Astrocyte (in vitro differentiated cells and primary cell): ENCODE measurements around the gene DNAJC13. TPM values are rescaled to one million over a fixed set of nuclear protein-coding genes. Genes with fewer than 3 reads are reported as not detected.

Experiments used
- DNase-seq: peaks from one replicate; pipeline ENCODE4 v3.0.0-alpha.2; 2010; ENCODE audit warnings: low read depth
- FAIRE-seq: peaks from 2 replicates; lab custom pipeline; 2011; peaks lifted over from hg19 to GRCh38; lab: Jason Lieb, UNC
- H2AFZ ChIP-seq: 2 replicates; pipeline ENCODE4 v1.6.0; 2012; ENCODE audit warnings: low read depth, low read length, inconsistent platforms
- H3K27ac ChIP-seq: 2 replicates; pipeline ENCODE4 v1.5.1; 2011; ENCODE audit warnings: low read depth, low read length, inconsistent platforms
- H3K27me3 ChIP-seq: 2 replicates; pipeline ENCODE4 v1.6.0; 2011; ENCODE audit warnings: low read length, inconsistent platforms; ENCODE audit not compliant: insufficient read depth
- H3K36me3 ChIP-seq: 2 replicates; pipeline ENCODE4 v1.5.1; 2011; ENCODE audit warnings: low read length, inconsistent platforms; ENCODE audit not compliant: insufficient read depth
- H3K4me1 ChIP-seq: 2 replicates; pipeline ENCODE4 v1.5.1; 2011; ENCODE audit warnings: low read length, inconsistent platforms; ENCODE audit not compliant: insufficient read depth
- H3K4me2 ChIP-seq: 2 replicates; pipeline ENCODE4 v1.6.0; 2012; ENCODE audit warnings: low read length, inconsistent platforms
- H3K4me3 ChIP-seq: 2 replicates; pipeline ENCODE4 v1.5.1; 2011; ENCODE audit warnings: low read depth, mild to moderate bottlenecking, low read length, inconsistent platforms; ENCODE audit not compliant: insufficient read depth
- H3K79me2 ChIP-seq: 2 replicates; pipeline ENCODE4 v1.6.0; 2012; ENCODE audit warnings: mild to moderate bottlenecking, low read length, inconsistent platforms; ENCODE audit not compliant: insufficient read depth
- H3K9ac ChIP-seq: 2 replicates; pipeline ENCODE4 v1.6.0; 2012; ENCODE audit warnings: mild to moderate bottlenecking, low read length, inconsistent platforms
- H3K9me3 ChIP-seq: 2 replicates; pipeline ENCODE4 v1.5.1; 2012; ENCODE audit warnings: low read depth, mild to moderate bottlenecking, low read length, inconsistent platforms; ENCODE audit not compliant: insufficient read depth
- H4K20me1 ChIP-seq: 2 replicates; pipeline ENCODE4 v1.6.0; 2012; ENCODE audit warnings: low read length, inconsistent platforms; ENCODE audit not compliant: insufficient read depth
- H3K27ac Mint-ChIP-seq: one replicate; pipeline ENCODE4 v1.8.0; 2021; ENCODE audit warnings: mild to moderate bottlenecking, mixed read lengths; ENCODE audit not compliant: unreplicated experiment
- H3K27me3 Mint-ChIP-seq: one replicate; pipeline ENCODE4 v1.8.0; 2021; ENCODE audit warnings: low read depth, mixed read lengths; ENCODE audit not compliant: unreplicated experiment
- H3K36me3 Mint-ChIP-seq: one replicate; pipeline ENCODE4 v1.8.0; 2021; ENCODE audit warnings: low read depth, mixed read lengths; ENCODE audit not compliant: unreplicated experiment
- H3K4me1 Mint-ChIP-seq: one replicate; pipeline ENCODE4 v1.8.0; 2021; ENCODE audit warnings: low read depth, mixed read lengths; ENCODE audit not compliant: unreplicated experiment
- H3K4me3 Mint-ChIP-seq: one replicate; pipeline ENCODE4 v1.8.0; 2021; ENCODE audit warnings: mild to moderate bottlenecking, moderate library complexity, mixed read lengths; ENCODE audit not compliant: unreplicated experiment
- H3K9me3 Mint-ChIP-seq: one replicate; pipeline ENCODE4 v1.8.0; 2021; ENCODE audit warnings: mild to moderate bottlenecking, mixed read lengths; ENCODE audit not compliant: unreplicated experiment
- EZH2 ChIP-seq: IDR thresholded peaks from 2 replicates; pipeline ENCODE4 v1.6.1; 2012; ENCODE audit warnings: mild to moderate bottlenecking, low read length, inconsistent platforms; ENCODE audit not compliant: insufficient read depth
- total RNA-seq: library from RNA; stranded (reverse); gene quantifications from 2 replicates; pipeline ENCODE4 v1.2.1, GENCODE V29; 2021
- TF ChIP-seq, protein P1 (sequence below): IDR thresholded peaks from 2 replicates; pipeline ENCODE4 v1.5.1; 2011; ENCODE audit warnings: low read depth, mild to moderate bottlenecking, inconsistent platforms, low read length, moderate library complexity; ENCODE audit not compliant: insufficient read depth

Gene DNAJC13
- total RNA-seq, 1 donor from 2014 or later, result 38.5 TPM

- Mint-ChIP-seq H3K27me3 (no peaks in the 10 kb centered on the region), H3K4me1 (peaks cover 8% of the 10 kb centered on the region), H3K36me3 (peaks cover 21% of the 10 kb centered on the region), H3K9me3 (no peaks in the 10 kb centered on the region), H3K27ac (no peak overlapping the region), H3K4me3 (no peak overlapping the region)
- no peak overlapping the region for H3K9ac ChIP-seq
- peaks cover 62% of the 10 kb centered on the region for H3K36me3 ChIP-seq
- H3K27ac ChIP-seq, result no peak overlapping the region
- no peak for TF ChIP-seq EZH2
- TF ChIP-seq, protein P1, sequence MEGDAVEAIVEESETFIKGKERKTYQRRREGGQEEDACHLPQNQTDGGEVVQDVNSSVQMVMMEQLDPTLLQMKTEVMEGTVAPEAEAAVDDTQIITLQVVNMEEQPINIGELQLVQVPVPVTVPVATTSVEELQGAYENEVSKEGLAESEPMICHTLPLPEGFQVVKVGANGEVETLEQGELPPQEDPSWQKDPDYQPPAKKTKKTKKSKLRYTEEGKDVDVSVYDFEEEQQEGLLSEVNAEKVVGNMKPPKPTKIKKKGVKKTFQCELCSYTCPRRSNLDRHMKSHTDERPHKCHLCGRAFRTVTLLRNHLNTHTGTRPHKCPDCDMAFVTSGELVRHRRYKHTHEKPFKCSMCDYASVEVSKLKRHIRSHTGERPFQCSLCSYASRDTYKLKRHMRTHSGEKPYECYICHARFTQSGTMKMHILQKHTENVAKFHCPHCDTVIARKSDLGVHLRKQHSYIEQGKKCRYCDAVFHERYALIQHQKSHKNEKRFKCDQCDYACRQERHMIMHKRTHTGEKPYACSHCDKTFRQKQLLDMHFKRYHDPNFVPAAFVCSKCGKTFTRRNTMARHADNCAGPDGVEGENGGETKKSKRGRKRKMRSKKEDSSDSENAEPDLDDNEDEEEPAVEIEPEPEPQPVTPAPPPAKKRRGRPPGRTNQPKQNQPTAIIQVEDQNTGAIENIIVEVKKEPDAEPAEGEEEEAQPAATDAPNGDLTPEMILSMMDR, result no peak
- no peaks in the 10 kb centered on the region for H3K27me3 ChIP-seq
- no peak overlapping the region for H3K4me3 ChIP-seq
- no peaks in the 10 kb centered on the region for H4K20me1 ChIP-seq
- H3K4me1 ChIP-seq, result no peaks in the 10 kb centered on the region
- FAIRE-seq (no peak), DNase-seq (no peak)
- H3K9me3 ChIP-seq, result no peaks in the 10 kb centered on the region
- no peak overlapping the region for H2AFZ ChIP-seq
- no peak overlapping the region for H3K4me2 ChIP-seq
- no peaks in the 10 kb centered on the region for H3K79me2 ChIP-seq
These were observed 87.2 kb downstream of the DNAJC13 start for GRCh38 chr3:132504375-132504933.

GRCh38 chr3:132507657-132508056, 90.4 kb downstream of the DNAJC13 start:
- no peaks in the 10 kb centered on the region for H4K20me1 ChIP-seq
- TF ChIP-seq, protein P1, result no peak
- no peak for DNase-seq
- H3K4me3 Mint-ChIP-seq, result no peak overlapping the region
- no peaks in the 10 kb centered on the region for H3K27me3 ChIP-seq
- FAIRE-seq, result no peak
- H3K27me3 Mint-ChIP-seq, result no peaks in the 10 kb centered on the region
- H3K36me3 ChIP-seq, result peaks cover 58% of the 10 kb centered on the region
- H3K4me3 ChIP-seq, result no peak overlapping the region
- no peaks in the 10 kb centered on the region for H3K9me3 Mint-ChIP-seq
- peaks cover 10% of the 10 kb centered on the region for H3K4me1 Mint-ChIP-seq
- H2AFZ ChIP-seq, result no peak overlapping the region
- no peak overlapping the region for H3K27ac ChIP-seq
- no peaks in the 10 kb centered on the region for H3K4me1 ChIP-seq
- H3K9ac ChIP-seq, result no peak overlapping the region
- peaks cover 19% of the 10 kb centered on the region for H3K36me3 Mint-ChIP-seq
- H3K79me2 ChIP-seq, result no peaks in the 10 kb centered on the region
- no peak overlapping the region for H3K4me2 ChIP-seq
- no peaks in the 10 kb centered on the region for H3K9me3 ChIP-seq
- H3K27ac Mint-ChIP-seq, result peak overlapping the region; percentile 38

- no peaks in the 10 kb centered on the region for H3K27me3 Mint-ChIP-seq
- no peak overlapping the region for H3K27ac Mint-ChIP-seq
- Histone ChIP-seq H3K4me2 (no peak overlapping the region), H3K36me3 (peaks cover 56% of the 10 kb centered on the region), H3K9ac (no peak overlapping the region), H3K79me2 (no peaks in the 10 kb centered on the region), H3K4me1 (no peaks in the 10 kb centered on the region), H2AFZ (no peak overlapping the region), H4K20me1 (no peaks in the 10 kb centered on the region), H3K27ac (no peak overlapping the region), H3K9me3 (no peaks in the 10 kb centered on the region), H3K27me3 (no peaks in the 10 kb centered on the region), H3K4me3 (no peak overlapping the region)
- FAIRE-seq (no peak), DNase-seq (no peak)
- H3K4me1 Mint-ChIP-seq, result peaks cover 10% of the 10 kb centered on the region
- H3K36me3 Mint-ChIP-seq, result peaks cover 20% of the 10 kb centered on the region
- TF ChIP-seq EZH2, result no peak
- TF ChIP-seq, protein P1, result no peak
- no peak overlapping the region for H3K4me3 Mint-ChIP-seq
- no peaks in the 10 kb centered on the region for H3K9me3 Mint-ChIP-seq
These were observed 91.8 kb downstream of the DNAJC13 start for GRCh38 chr3:132509096-132509495.
